Caco-2 (cell line): ENCODE data around the gene CFAP54. TPM values are rescaled to one million over a fixed set of nuclear protein-coding genes. Genes with fewer than 3 reads are reported as not detected.

ENCODE experiments used
- BruUV-seq: library from RNA; stranded (reverse); fragments of 400-500 nt; replicated peaks from 2 replicates; lab custom pipeline; 2021; lab: Mats Ljungman, UMichigan
- CTCF ChIA-PET: fragments of 300-600 bp; sonication (Branson Sonifier 250); formaldehyde crosslinking; loops from one replicate; lab custom pipeline; 2022; ENCODE audit warnings: antibody characterized with exemption; lab: Charles Lee
- POLR2A ChIA-PET: fragments of 300-600 bp; sonication (Branson Sonifier 250); formaldehyde crosslinking; loops from one replicate; lab custom pipeline; 2022; ENCODE audit warnings: antibody characterized with exemption; lab: Charles Lee
- DNase-seq, 2 experiments: peaks; one replicate each; pipeline versions ENCODE4 v3.0.0 to v3.0.0-alpha.2; 2020 to 2022
- H3K27me3 ChIP-seq: replicated peaks from 2 replicates; pipeline ENCODE4 v1.6.0; 2011; ENCODE audit warnings: low read length; ENCODE audit not compliant: control insufficient read depth, insufficient read depth
- H3K36me3 ChIP-seq: 2 replicates; pipeline ENCODE4 v1.5.1; 2011; ENCODE audit warnings: low read length; ENCODE audit not compliant: control insufficient read depth, insufficient read depth
- H3K4me1 ChIP-seq: fragments of 250-450 bp; sonication (Bioruptor Pico); 2 replicates; pipeline ENCODE4 v1.5.1; 2020; ENCODE audit warnings: mild to moderate bottlenecking
- H3K4me3 ChIP-seq: 2 replicates; pipeline ENCODE4 v1.5.1; 2011; ENCODE audit warnings: low read depth, mild to moderate bottlenecking, control low read depth, low read length
- H3K9me3 ChIP-seq: fragments of 250-450 bp; sonication (Bioruptor Pico); 2 replicates; pipeline ENCODE4 v1.5.1; 2020; ENCODE audit warnings: mild to moderate bottlenecking, moderate library complexity
- H3K27ac Mint-ChIP-seq: one replicate; pipeline ENCODE4 v1.8.0; 2022; ENCODE audit warnings: mixed read lengths; ENCODE audit not compliant: unreplicated experiment
- H3K27me3 Mint-ChIP-seq: one replicate; pipeline ENCODE4 v1.8.0; 2022; ENCODE audit warnings: mixed read lengths; ENCODE audit not compliant: insufficient read depth, unreplicated experiment
- H3K36me3 Mint-ChIP-seq: one replicate; pipeline ENCODE4 v1.8.0; 2022; ENCODE audit warnings: mild to moderate bottlenecking, mixed read lengths; ENCODE audit not compliant: insufficient read depth, unreplicated experiment
- H3K4me1 Mint-ChIP-seq: one replicate; pipeline ENCODE4 v1.8.0; 2022; ENCODE audit warnings: low read depth, mixed read lengths; ENCODE audit not compliant: unreplicated experiment
- H3K4me3 Mint-ChIP-seq: one replicate; pipeline ENCODE4 v1.8.0; 2022; ENCODE audit warnings: mild to moderate bottlenecking, moderate library complexity, mixed read lengths; ENCODE audit not compliant: unreplicated experiment
- H3K9me3 Mint-ChIP-seq: one replicate; pipeline ENCODE4 v1.8.0; 2022; ENCODE audit warnings: mixed read lengths; ENCODE audit not compliant: unreplicated experiment
- CTCF ChIP-seq, 2 experiments: fragments of 200-600 bp in 1 of 2; IDR thresholded peaks; 1 replicate in 1 of 2; 2 replicates in 1 of 2; pipeline versions ENCODE4 v1.5.1 to v1.8.0; 2011 to 2022; ENCODE audit warnings: antibody characterized with exemption in 1 of 2, control low read depth in 1 of 2, inconsistent platforms in 1 of 2, low read depth in 1 of 2, low read length in 1 of 2, mild to moderate bottlenecking in 1 of 2, moderate library complexity in 1 of 2; ENCODE audit not compliant: insufficient read depth in 1 of 2, severe bottlenecking in 1 of 2, unreplicated experiment in 1 of 2
- intact Hi-C: fragments of 100-400 bp; cut with micrococcal nuclease; formaldehyde crosslinking; loops from one replicate; pipeline ENCODE4 v1.10.0; 2022; ENCODE audit not compliant: unreplicated experiment
- total RNA-seq: library from RNA; stranded (reverse); gene quantifications from 2 replicates; pipeline ENCODE4 v1.2.3, GENCODE V29; 2022

CFAP54 gene
- total RNA-seq, 1 experiment from 2014 or later: 0.14 TPM

GRCh38 chr12:96500693-96501092, 11.3 kb downstream of the CFAP54 start:
- Histone ChIP-seq H3K4me3 (no peak overlapping the region), H3K9me3 (no peaks in the 10 kb centered on the region), H3K4me1 (no peaks in the 10 kb centered on the region), H3K36me3 (no peaks in the 10 kb centered on the region), H3K27me3 (no peaks in the 10 kb centered on the region; the same call in 1 of the 2 replicates)
- Mint-ChIP-seq H3K9me3 (no peaks in the 10 kb centered on the region), H3K27ac (no peak overlapping the region), H3K4me1 (no peaks in the 10 kb centered on the region), H3K27me3 (no peaks in the 10 kb centered on the region), H3K36me3 (no peaks in the 10 kb centered on the region), H3K4me3 (no peak overlapping the region)
- ChIA-PET CTCF (interaction anchor here (0.5 kb wide), 1 partner anchor 25 kb away, joined by 3 read pairs; no protein-coding TSS in a partner anchor), POLR2A (no interaction called here)
- intact Hi-C loops: no loop called here
- DNase-seq: no peak
- no TSS peak for BruUV-seq
- TF ChIP-seq CTCF (IDR thresholded peaks at IDR 0.05; ENCODE audit: insufficient read depth in 1 of 2, low read depth in 1 of 2, low read length in 1 of 2, severe bottlenecking in 1 of 2, unreplicated experiment in 1 of 2): no peak

- CTCF ChIA-PET: no interaction called here
- POLR2A ChIA-PET: no interaction called here
- DNase-seq: no peak
Measured at GRCh38 chr12:96501133-96501761, 11.9 kb downstream of the CFAP54 start.

GRCh38 chr12:96501908-96502307, 12.5 kb downstream of the CFAP54 start:
- Mint-ChIP-seq H3K27me3 (no peaks in the 10 kb centered on the region), H3K36me3 (no peaks in the 10 kb centered on the region), H3K4me3 (no peak overlapping the region), H3K27ac (no peak overlapping the region), H3K9me3 (no peaks in the 10 kb centered on the region), H3K4me1 (no peaks in the 10 kb centered on the region)
- Histone ChIP-seq H3K36me3 (no peaks in the 10 kb centered on the region), H3K4me1 (no peaks in the 10 kb centered on the region), H3K4me3 (no peak overlapping the region), H3K9me3 (no peaks in the 10 kb centered on the region), H3K27me3 (no peaks in the 10 kb centered on the region; the same call in 1 of the 2 replicates)
- POLR2A ChIA-PET: no interaction called here
- no peak for DNase-seq
- BruUV-seq: no TSS peak
- intact Hi-C loops: no loop called here
- CTCF ChIA-PET: no interaction called here
- TF ChIP-seq CTCF (IDR thresholded peaks at IDR 0.05; ENCODE audit: insufficient read depth in 1 of 2, low read depth in 1 of 2, low read length in 1 of 2, severe bottlenecking in 1 of 2, unreplicated experiment in 1 of 2): no peak

More at GRCh38 chr12:96501133-96501761, 11.9 kb downstream of the CFAP54 start:
- Mint-ChIP-seq H3K4me1 (no peaks in the 10 kb centered on the region), H3K27ac (no peak overlapping the region), H3K27me3 (no peaks in the 10 kb centered on the region), H3K36me3 (no peaks in the 10 kb centered on the region), H3K4me3 (no peak overlapping the region), H3K9me3 (no peaks in the 10 kb centered on the region)
- no peak for TF ChIP-seq CTCF (IDR thresholded peaks at IDR 0.05; ENCODE audit: insufficient read depth in 1 of 2, low read depth in 1 of 2, low read length in 1 of 2, severe bottlenecking in 1 of 2, unreplicated experiment in 1 of 2)
- no TSS peak for BruUV-seq
- intact Hi-C loops: no loop called here
- Histone ChIP-seq H3K4me3 (no peak overlapping the region), H3K4me1 (no peaks in the 10 kb centered on the region), H3K9me3 (no peaks in the 10 kb centered on the region), H3K36me3 (no peaks in the 10 kb centered on the region), H3K27me3 (no peaks in the 10 kb centered on the region; the same call in 1 of the 2 replicates)
